ENCODE measurements around the gene TPRG1L.

Gene TPRG1L

DNA sequence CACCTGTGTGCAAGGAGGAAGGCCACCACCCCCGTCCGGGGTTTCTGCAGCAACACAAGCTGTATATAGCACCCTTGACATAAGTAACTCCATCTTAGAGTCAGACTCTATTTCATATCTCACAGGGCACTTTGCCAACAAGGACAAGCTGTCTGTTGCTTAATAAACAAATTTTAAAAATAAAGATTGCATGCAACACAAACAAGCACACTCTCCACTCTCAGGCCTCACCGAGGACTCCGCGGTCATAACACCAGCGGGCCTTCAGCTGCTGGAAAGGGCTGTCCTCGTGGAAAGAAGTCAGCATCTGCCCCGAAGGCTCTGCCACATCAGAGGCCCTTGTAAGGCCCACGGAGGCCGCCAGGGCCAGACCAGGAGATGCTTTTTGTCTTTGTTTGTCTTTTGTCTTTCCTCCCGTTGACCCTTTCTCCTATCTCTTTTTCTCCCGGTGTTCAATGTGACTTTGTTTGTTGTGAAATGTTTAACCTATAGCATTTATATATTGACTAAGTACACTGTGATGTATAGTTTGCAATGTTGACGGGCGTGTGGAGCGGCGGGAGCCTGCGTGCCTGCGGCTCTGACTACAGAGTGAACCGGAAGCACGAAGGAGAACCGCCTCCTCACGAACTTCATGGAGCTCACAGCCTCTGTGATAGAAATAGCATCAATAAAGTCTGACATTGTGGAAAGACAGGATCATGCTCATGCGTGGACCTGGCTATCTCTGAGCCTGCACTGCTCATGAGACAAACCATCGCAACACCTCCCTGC, 37.6 kb upstream of the TPRG1L start:
- H3K9ac ChIP-seq (ENCODE audit: low read depth, low read length), result no peak overlapping the region
- no peaks in the 10 kb centered on the region for H3K36me3 ChIP-seq (ENCODE audit: insufficient read depth, low read length)
- H3K4me1 ChIP-seq (ENCODE audit: insufficient read depth, low read length), result no peaks in the 10 kb centered on the region
- H3K9me3 ChIP-seq (ENCODE audit: control insufficient read depth, insufficient read depth, low read length), result no peaks in the 10 kb centered on the region

- Histone ChIP-seq H3K36me3 (ENCODE audit: insufficient read depth, low read length) (no peaks in the 10 kb centered on the region), H3K9ac (ENCODE audit: low read depth, low read length) (no peak overlapping the region), H3K9me3 (ENCODE audit: control insufficient read depth, insufficient read depth, low read length) (no peaks in the 10 kb centered on the region), H3K4me1 (ENCODE audit: insufficient read depth, low read length) (no peaks in the 10 kb centered on the region)
Measured at GRCh38 chr1:3588395-3588794, 36.4 kb upstream of the TPRG1L start.

DNA sequence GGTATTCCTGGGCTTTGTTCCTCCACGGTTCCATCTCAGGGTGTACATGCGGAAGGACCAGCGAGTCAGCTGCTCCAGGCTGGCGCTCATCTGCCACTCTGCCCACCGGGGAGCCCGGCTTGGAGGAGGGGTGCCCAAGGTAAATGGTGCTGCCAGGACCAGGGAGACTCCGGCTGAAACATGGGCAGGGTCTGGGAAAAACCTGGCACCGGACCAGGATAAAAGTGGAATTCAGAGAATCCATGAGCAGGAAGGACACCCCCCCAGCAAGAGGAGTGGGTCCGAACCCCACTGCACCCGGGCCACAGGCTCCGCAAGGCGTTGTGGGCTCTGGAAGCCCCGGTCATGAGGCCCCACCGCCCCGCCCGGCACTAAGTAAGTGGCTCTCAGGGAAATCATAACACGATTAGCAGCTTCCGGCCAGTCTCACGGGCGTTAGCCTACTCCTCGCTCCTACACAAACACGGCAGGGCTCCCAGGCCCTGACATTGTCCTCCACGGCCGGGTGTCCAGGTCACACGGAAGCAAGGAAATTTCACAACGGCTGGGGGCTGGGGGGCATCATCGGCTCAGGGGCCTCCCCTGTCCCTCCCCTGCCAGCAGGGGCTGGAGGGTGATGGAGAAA, 34.6 kb upstream of the TPRG1L start:
- H3K9me3 ChIP-seq (ENCODE audit: control insufficient read depth, insufficient read depth, low read length), result no peaks in the 10 kb centered on the region
- no peak overlapping the region for H3K9ac ChIP-seq (ENCODE audit: low read depth, low read length)
- no peaks in the 10 kb centered on the region for H3K36me3 ChIP-seq (ENCODE audit: insufficient read depth, low read length)
- peaks cover 4% of the 10 kb centered on the region; the same call in 1 of the 2 replicates for H3K4me1 ChIP-seq (ENCODE audit: insufficient read depth, low read length)

GRCh38 chr1:3590951-3591865, 33.6 kb upstream of the TPRG1L start:
- Histone ChIP-seq H3K4me1 (ENCODE audit: insufficient read depth, low read length) (peaks cover 4% of the 10 kb centered on the region; the same call in 1 of the 2 replicates), H3K9me3 (ENCODE audit: control insufficient read depth, insufficient read depth, low read length) (no peaks in the 10 kb centered on the region), H3K9ac (ENCODE audit: low read depth, low read length) (no peak overlapping the region), H3K36me3 (ENCODE audit: insufficient read depth, low read length) (no peaks in the 10 kb centered on the region)

GRCh38 chr1:3593334-3593733, 31.5 kb upstream of the TPRG1L start:
- Histone ChIP-seq H3K4me1 (ENCODE audit: insufficient read depth, low read length) (peaks cover 12% of the 10 kb centered on the region; the same call in 1 of the 2 replicates), H3K36me3 (ENCODE audit: insufficient read depth, low read length) (no peaks in the 10 kb centered on the region), H3K9ac (ENCODE audit: low read depth, low read length) (no peak overlapping the region), H3K9me3 (ENCODE audit: control insufficient read depth, insufficient read depth, low read length) (no peaks in the 10 kb centered on the region)

GRCh38 chr1:3593745-3594144, 31.1 kb upstream of the TPRG1L start:
- Histone ChIP-seq H3K4me1 (ENCODE audit: insufficient read depth, low read length) (peaks cover 14% of the 10 kb centered on the region; the same call in 1 of the 2 replicates), H3K36me3 (ENCODE audit: insufficient read depth, low read length) (no peaks in the 10 kb centered on the region), H3K9me3 (ENCODE audit: control insufficient read depth, insufficient read depth, low read length) (no peaks in the 10 kb centered on the region), H3K9ac (ENCODE audit: low read depth, low read length) (no peak overlapping the region)

GRCh38 chr1:3594706-3595377, 30.0 kb upstream of the TPRG1L start:
- H3K36me3 ChIP-seq (ENCODE audit: insufficient read depth, low read length), result no peaks in the 10 kb centered on the region
- H3K4me1 ChIP-seq (ENCODE audit: insufficient read depth, low read length), result peaks cover 14% of the 10 kb centered on the region; the same call in 1 of the 2 replicates
- H3K9ac ChIP-seq (ENCODE audit: low read depth, low read length), result no peak overlapping the region
- no peaks in the 10 kb centered on the region for H3K9me3 ChIP-seq (ENCODE audit: control insufficient read depth, insufficient read depth, low read length)

DNA sequence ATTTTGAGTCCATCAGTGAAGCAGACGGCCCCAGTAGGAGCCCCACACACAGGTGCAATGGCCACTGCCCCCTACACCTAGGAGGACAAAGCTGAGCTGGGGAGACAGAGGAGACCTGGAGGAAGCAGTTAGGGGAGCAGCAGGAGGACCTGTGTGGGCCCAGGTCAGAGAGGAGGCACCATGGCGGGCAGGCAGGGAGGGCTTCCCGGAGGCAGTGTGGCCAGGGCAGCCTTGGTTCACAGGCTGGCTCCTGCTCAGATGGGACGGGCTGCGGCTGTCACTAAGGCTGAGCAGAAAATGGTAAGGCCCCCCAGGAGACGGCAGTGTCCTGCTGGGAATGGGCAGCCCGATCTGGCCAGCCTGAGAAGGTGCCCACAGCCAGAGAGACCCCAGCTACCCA, 28.9 kb upstream of the TPRG1L start:
- no peaks in the 10 kb centered on the region for H3K9me3 ChIP-seq (ENCODE audit: control insufficient read depth, insufficient read depth, low read length)
- H3K4me1 ChIP-seq (ENCODE audit: insufficient read depth, low read length), result peaks cover 14% of the 10 kb centered on the region; the same call in 1 of the 2 replicates
- H3K36me3 ChIP-seq (ENCODE audit: insufficient read depth, low read length), result peaks cover under 1% of the 10 kb centered on the region; the same call in 1 of the 2 replicates
- H3K9ac ChIP-seq (ENCODE audit: low read depth, low read length), result no peak overlapping the region

DNA sequence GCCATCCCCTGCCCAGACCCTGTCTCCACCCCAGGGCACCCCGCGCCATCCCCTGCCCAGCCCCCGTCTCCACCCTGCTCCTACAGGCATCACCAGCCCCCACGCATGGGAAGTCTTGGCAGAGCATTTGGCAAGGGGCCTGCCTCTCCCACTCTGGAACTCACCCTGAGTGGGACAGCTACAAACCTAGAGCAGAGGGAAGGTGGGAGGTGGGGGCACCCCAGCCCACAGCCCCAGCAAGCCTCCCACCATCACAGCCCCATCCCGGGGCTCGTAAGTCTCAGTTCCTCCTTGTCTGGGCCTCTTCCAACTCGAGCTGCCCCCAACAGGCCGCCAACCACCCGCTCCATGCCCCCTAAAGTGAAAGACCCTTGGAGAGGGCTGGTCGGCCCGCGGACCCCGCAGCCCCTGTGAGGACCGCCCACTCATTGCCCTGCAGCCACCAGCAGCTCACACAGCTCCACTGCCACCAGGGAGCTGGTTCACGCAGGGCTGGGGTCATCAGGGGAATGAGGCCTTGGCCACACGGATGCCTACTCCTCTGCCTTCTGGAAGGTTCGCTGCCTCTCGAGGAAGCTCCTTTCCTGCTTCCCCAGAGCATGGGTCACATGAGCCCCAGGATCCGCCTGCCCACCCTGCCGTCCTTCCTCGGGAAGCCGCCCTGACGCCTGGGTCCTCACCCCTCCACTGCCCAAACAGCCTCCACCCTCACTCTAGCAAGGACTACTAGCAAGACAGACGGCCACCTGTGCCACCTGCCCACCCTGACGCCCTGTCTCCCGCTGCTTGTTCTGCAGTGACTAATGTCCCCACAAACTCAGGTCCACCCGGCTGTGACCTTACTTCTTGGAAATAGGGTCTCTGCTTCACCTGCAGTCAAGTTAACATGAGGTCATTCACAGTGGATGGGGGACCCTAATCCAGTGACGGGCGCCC, 27.9 kb upstream of the TPRG1L start:
- Histone ChIP-seq H3K9ac (ENCODE audit: low read depth, low read length) (no peak overlapping the region), H3K36me3 (ENCODE audit: insufficient read depth, low read length) (peaks cover 4% of the 10 kb centered on the region; the same call in 1 of the 2 replicates), H3K4me1 (ENCODE audit: insufficient read depth, low read length) (peaks cover 14% of the 10 kb centered on the region; the same call in 1 of the 2 replicates), H3K9me3 (ENCODE audit: control insufficient read depth, insufficient read depth, low read length) (no peaks in the 10 kb centered on the region)

- Histone ChIP-seq H3K36me3 (ENCODE audit: insufficient read depth, low read length) (peaks cover 4% of the 10 kb centered on the region; the same call in 1 of the 2 replicates), H3K9me3 (ENCODE audit: control insufficient read depth, insufficient read depth, low read length) (no peaks in the 10 kb centered on the region), H3K9ac (ENCODE audit: low read depth, low read length) (no peak overlapping the region), H3K4me1 (ENCODE audit: insufficient read depth, low read length) (peaks cover 14% of the 10 kb centered on the region; the same call in 1 of the 2 replicates)
Measured at GRCh38 chr1:3597599-3597964, 27.2 kb upstream of the TPRG1L start.

GRCh38 chr1:3598051-3598491, 26.7 kb upstream of the TPRG1L start:
- Histone ChIP-seq H3K4me1 (ENCODE audit: insufficient read depth, low read length) (peaks cover 14% of the 10 kb centered on the region; the same call in 1 of the 2 replicates), H3K36me3 (ENCODE audit: insufficient read depth, low read length) (peaks cover 4% of the 10 kb centered on the region; the same call in 1 of the 2 replicates), H3K9me3 (ENCODE audit: control insufficient read depth, insufficient read depth, low read length) (no peaks in the 10 kb centered on the region), H3K9ac (ENCODE audit: low read depth, low read length) (no peak overlapping the region)

DNA sequence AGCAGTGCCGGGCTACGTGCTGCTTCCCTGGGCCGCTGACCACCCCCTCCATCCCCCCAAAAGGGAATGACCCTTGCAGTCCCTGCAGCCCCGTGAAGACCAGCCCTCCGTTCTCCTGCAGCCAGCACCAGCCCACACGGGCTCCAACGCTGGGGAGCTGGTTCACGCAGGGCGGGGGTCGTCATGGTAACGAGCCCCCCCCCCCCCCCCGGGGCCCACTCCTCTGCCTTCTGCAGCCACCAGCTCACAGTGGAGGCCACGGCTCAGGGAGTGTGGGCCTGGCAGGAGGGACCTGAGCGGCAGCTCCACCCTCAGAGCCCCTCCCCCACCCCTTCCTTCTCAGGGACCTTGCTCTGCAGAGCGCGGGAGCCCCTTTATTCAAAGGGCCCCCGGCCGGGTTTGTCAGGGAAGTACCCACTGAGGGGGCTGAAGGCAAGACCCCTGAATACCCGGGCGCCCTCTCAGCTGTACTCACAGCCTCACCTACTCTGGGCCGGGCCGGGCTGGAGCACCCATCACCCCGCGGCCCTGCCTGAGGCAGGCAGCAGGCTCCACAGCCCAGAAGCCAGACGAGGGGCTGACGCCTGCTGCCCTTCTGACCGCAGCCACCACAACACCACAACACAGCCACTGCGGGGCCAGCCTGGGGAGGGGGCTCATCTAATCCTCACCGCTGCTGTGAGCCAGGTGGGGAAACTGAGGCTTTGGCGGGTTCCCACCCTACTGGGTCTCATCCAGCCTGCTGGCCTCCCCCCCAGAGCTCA, 26.1 kb upstream of the TPRG1L start:
- Histone ChIP-seq H3K4me1 (ENCODE audit: insufficient read depth, low read length) (peaks cover 12% of the 10 kb centered on the region; the same call in 1 of the 2 replicates), H3K36me3 (ENCODE audit: insufficient read depth, low read length) (peaks cover 4% of the 10 kb centered on the region; the same call in 1 of the 2 replicates), H3K9ac (ENCODE audit: low read depth, low read length) (no peak overlapping the region), H3K9me3 (ENCODE audit: control insufficient read depth, insufficient read depth, low read length) (no peaks in the 10 kb centered on the region)
